Smooth muscle cell of the brain vasculature (primary cell): ENCODE measurements around the gene CCDC50.

ENCODE experiments used
- DNase-seq: peaks from one replicate; pipeline ENCODE4 v3.0.0-alpha.2; 2012; ENCODE audit warnings: low read depth, low spot score

Gene CCDC50

GRCh38 chr3:191420771-191421170, 91.6 kb downstream of the CCDC50 start:
- no peak for DNase-seq

DNA sequence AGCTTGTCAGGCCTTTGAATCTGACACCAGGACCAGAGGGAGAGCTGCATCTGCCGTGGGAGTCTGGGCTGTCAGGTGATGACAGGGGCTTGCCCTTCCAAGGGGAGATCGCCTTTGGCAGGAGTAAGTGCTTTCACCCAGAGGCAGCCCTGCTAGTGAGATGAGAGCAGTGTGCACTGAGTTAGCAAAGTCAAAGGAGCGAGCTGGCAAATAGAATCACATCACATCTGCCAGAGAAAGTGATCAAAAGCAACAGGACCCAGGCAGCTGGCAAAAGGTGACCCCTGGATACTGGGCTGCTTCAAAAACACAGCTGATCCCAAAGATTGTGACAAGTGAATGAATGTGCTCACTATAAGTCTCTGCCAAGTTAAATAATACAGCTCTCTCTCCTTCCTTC, 95.7 kb downstream of the CCDC50 start:
- no peak for DNase-seq

DNA sequence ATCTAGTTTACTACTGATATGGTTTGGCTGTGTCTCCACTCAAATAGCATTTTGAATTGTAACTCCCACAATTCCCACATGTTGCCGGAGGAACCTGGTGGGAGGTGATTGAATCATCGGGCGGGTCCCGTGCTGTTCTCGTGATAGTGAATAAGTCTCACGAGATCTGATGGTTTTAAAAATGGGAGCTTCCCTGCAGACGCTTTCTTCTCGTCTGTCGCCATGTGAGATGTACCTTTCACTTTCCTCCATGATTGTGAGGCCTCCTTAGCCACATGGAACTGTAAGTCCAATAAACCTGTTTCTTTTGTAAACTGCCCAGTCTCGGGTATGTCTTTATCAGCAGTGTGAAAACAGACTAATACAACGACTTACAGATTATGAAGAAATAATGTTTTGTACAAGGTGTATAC, 96.1 kb downstream of the CCDC50 start:
- no peak for DNase-seq

DNA sequence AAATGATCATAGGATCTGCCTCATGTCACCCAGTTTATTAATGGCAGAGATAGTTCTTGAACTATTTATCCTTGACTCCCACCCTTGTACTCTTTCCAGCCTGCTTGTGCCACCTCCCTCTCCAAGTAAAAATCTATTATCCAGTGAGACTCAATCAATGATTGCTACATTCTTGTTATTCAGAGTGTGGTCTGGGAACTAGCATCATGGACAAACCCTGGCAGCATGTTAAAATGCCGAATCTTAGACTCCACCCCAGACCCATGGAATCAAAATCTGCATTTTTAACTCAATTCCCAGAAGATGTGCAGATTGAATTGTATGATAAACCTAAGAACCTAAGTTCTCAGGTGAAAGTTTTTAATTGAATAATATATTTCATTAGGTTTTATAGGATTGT, 97.1 kb downstream of the CCDC50 start:
- no peak for DNase-seq

- no peak for DNase-seq
Measured at GRCh38 chr3:191428177-191428576, 99.0 kb downstream of the CCDC50 start.

DNA sequence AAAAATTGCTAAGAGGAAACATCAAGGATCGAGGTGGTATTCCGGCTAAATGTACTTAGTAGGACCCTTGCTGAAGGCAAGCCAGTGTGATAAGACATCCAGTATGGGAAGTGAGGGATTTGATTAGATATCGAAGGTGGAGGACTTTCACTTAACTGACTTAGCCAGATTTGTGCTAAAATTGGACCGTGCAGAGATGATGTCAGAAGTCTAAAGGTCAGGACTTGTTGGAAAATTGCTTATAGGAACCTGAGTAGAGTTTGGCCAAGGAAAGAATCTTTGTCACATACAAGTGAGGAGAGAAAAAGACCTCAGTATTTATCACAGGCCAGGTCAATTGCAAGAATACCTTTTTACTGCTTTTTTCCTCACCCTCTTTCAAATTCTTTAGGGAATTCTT, 100.9 kb downstream of the CCDC50 start:
- DNase-seq: no peak

- DNase-seq: no peak
Measured at GRCh38 chr3:191431160-191431822, 102.1 kb downstream of the CCDC50 start.

DNA sequence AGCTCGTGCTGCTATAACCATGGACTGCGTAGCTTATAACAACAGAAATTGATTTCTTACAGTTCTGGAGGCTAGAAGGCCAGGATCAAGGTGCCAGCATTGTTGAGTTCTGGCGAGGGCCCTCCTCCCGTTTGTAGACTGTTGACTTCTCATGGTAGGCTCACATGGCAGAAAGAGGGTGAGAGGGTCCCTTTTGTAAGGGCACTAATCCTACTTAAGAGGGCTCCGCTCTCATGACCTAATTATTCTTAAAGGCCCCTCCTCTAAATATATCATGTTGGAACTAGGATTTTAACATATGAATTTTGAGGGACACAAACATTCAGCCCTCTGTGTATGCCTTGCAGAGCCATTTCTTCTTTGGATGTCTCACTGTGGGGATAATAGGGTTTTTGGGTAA, 103.0 kb downstream of the CCDC50 start:
- no peak for DNase-seq

DNA sequence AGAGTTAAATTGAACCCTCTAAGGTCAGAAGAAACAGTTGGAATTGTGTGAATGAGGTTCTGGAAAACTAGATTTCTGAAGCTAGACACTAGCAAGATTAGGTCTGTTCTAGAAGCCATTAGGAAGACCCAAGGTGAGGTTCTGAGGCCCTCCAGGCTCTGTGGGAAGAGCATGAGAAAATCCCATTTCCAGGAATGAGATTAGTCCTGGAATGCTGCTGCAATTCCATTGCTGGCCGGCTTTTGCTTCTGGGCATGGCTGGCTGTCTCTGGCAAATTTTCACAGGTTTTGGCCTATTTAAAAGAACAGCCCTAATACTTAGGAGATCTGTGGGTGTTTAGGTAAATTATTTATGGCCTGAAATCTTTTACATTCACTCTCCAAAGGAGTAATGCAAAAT, 104.8 kb downstream of the CCDC50 start:
- DNase-seq: no peak

GRCh38 chr3:191435981-191436380, 106.8 kb downstream of the CCDC50 start:
- no peak for DNase-seq

GRCh38 chr3:191438150-191438814, 109.1 kb downstream of the CCDC50 start:
- DNase-seq: no peak

- DNase-seq: no peak
Measured at GRCh38 chr3:191440532-191440931, 111.3 kb downstream of the CCDC50 start.

DNA sequence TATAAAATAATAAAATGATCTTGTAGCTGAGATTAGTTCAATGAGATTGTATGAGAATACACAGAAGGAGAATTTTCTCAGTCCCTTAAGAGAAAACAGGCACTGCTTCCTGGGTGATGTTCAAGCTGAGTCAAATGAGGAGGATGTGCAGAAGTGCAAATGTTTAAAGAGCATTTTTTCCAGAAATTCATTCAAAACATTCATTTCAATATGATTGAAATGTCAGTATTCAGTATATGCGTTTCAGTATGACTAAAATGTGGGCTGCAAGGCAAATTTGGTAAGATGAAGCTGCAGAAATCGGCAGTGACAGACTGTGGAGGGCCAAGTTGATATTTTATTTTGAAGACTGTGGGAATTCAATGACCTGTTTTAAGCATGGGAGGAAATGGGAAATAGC, 112.5 kb downstream of the CCDC50 start:
- DNase-seq: no peak

DNA sequence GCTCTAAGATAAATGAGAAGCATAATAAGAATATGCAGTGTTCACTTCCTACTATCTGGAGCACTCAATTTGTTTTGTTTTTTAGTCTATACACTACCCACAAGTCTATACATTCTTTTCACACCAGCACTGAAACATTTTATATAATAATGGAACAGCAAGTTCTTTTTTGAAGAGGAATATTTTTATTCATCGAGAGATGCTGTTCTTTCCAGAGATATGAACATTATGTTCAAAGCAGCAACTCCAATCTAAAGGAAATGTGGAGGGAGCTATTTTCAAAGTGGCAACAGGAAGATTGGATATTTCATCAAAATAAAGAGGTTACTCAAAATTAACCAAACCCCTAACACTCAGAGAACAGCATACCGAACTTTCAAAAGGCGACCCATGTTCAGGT, 115.4 kb downstream of the CCDC50 start:
- no peak for DNase-seq
